ENCODE measurements around the gene MYOM1. TPM values are rescaled to one million over a fixed set of nuclear protein-coding genes. Genes with fewer than 3 reads are reported as not detected.
"Not testable (repeated sequence)": the region's sequence is repeated elsewhere in the genome, so short reads cannot be mapped to it uniquely, and the experiment has no call there.

MYOM1 gene
- polyA plus RNA-seq, 1 donor = 8.7 TPM

DNA sequence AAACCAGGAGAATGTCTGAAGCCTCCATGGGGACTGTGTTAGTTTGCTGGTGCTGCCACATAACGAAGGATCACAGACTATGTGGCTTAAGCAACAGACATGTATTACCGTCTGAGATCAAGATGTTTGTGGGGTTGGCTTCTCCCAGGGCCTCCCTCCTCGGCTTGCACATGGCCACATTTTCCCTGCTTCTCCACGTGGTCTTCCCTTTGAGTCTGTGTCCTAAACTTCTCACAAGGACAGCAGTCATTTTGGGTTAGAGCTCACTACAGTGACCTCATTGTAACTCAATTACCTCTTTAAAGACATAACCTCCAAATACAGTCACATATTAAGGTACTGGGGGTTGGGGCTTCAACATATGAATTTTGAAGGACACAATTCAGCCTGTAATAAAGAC, 162.2 kb downstream of the MYOM1 start:
- DNase-seq = no peak
- no peak overlapping the region for H3K27ac ChIP-seq (ENCODE audit: low read length)
- H3K9me3 ChIP-seq (ENCODE audit: control insufficient read depth, low read depth, low read length) = no peaks in the 10 kb centered on the region
- no peaks in the 10 kb centered on the region for H3K27me3 ChIP-seq (ENCODE audit: control insufficient read depth, insufficient read depth, low read length)
- peaks cover 3% of the 10 kb centered on the region for H3K4me1 ChIP-seq (ENCODE audit: control insufficient read depth, insufficient read depth, low read length)
- H3K36me3 ChIP-seq (ENCODE audit: control insufficient read depth, insufficient read depth, low read length) = no peaks in the 10 kb centered on the region
- WGBS (ENCODE audit: insufficient coverage, low lambda C conversion rate) = no CpG with 5 or more reads among the region's 4 CpGs
- H3K4me3 ChIP-seq (ENCODE audit: low read length) = no peak overlapping the region

DNA sequence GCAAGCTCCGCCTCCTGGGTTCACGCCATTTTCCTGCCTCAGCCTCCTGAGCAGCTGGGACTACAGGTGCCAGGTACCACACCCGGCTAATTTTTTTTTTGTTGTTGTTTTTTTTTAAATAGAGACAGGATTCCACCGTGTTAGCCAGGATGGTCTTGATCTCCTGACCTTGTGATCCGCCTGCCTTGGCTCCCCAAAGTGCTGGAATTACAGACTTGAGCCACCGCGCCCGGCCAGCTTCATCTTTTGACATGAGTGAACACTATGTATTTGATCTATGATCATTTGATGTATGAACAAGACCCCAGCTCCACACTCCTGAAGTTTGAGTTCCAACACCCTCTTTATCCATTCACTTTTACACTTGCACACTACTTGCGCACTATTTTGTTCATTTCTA, 163.5 kb downstream of the MYOM1 start:
- no peak overlapping the region for H3K27ac ChIP-seq (ENCODE audit: low read length)
- DNase-seq = no peak
- no peaks in the 10 kb centered on the region for H3K36me3 ChIP-seq (ENCODE audit: control insufficient read depth, insufficient read depth, low read length)
- 100% methylated on average over 1 of the region's 9 CpGs for WGBS (ENCODE audit: insufficient coverage, low lambda C conversion rate)
- H3K4me3 ChIP-seq (ENCODE audit: low read length) = no peak overlapping the region
- peaks cover 12% of the 10 kb centered on the region for H3K4me1 ChIP-seq (ENCODE audit: control insufficient read depth, insufficient read depth, low read length)
- H3K27me3 ChIP-seq (ENCODE audit: control insufficient read depth, insufficient read depth, low read length) = no peaks in the 10 kb centered on the region
- H3K9me3 ChIP-seq (ENCODE audit: control insufficient read depth, low read depth, low read length) = no peaks in the 10 kb centered on the region

DNA sequence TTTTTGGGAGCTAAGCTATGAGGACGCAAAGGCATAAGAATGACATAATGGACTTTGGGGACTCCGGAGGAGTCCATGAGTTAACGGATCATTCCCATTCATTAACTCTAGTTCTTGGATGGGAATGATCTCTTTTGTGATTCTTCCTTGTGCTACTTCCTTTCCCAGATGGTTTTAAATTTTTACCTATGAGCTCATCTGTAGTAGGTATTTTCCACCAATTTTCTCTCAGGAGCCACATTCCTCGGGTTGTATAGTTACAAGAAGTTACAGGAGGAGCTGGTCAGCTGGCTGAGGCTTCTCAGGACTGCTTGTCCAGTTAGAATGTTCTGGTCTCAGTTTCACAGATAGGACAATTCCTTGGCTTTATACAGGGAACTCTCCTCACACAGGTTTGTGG, 164.0 kb downstream of the MYOM1 start:
- Histone ChIP-seq H3K4me3 (ENCODE audit: low read length) (no peak overlapping the region), H3K9me3 (ENCODE audit: control insufficient read depth, low read depth, low read length) (no peaks in the 10 kb centered on the region), H3K36me3 (ENCODE audit: control insufficient read depth, insufficient read depth, low read length) (no peaks in the 10 kb centered on the region), H3K27me3 (ENCODE audit: control insufficient read depth, insufficient read depth, low read length) (no peaks in the 10 kb centered on the region), H3K4me1 (ENCODE audit: control insufficient read depth, insufficient read depth, low read length) (peaks cover 17% of the 10 kb centered on the region), H3K27ac (ENCODE audit: low read length) (no peak overlapping the region)
- no peak for DNase-seq
- 94% methylated on average over 3 of the region's 4 CpGs for WGBS (ENCODE audit: insufficient coverage, low lambda C conversion rate)

DNA sequence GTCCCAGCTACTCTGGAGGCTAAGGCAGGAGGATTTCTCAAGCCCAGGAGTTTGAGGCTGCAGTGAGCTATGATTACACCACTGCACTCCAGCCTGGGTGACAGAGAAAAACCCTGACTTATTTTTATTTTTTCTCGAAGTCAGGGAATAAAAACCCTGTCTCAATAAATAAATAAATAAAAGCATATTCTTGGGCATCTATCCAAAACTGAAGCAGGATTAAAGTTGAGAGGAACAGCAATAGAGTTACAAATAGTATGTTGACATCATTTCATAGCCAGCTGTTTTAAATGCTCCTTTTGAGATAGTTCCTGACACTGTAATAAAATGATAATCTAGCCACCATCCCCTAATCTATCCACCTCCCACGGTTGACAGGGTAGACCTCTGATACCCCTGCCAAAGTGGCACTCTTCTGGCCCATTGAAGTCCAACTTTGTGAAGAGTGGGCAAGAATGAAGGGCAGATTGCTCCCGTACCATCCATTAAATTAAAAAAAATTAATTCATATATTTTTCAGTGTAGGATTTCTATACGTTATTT, 164.5 kb downstream of the MYOM1 start:
- Histone ChIP-seq H3K9me3 (ENCODE audit: control insufficient read depth, low read depth, low read length) (no peaks in the 10 kb centered on the region), H3K27ac (ENCODE audit: low read length) (no peak overlapping the region), H3K4me3 (ENCODE audit: low read length) (no peak overlapping the region), H3K36me3 (ENCODE audit: control insufficient read depth, insufficient read depth, low read length) (no peaks in the 10 kb centered on the region), H3K4me1 (ENCODE audit: control insufficient read depth, insufficient read depth, low read length) (peaks cover 17% of the 10 kb centered on the region), H3K27me3 (ENCODE audit: control insufficient read depth, insufficient read depth, low read length) (no peaks in the 10 kb centered on the region)
- DNase-seq = no peak
- 100% methylated on average over 2 of the region's 4 CpGs for WGBS (ENCODE audit: insufficient coverage, low lambda C conversion rate)

DNA sequence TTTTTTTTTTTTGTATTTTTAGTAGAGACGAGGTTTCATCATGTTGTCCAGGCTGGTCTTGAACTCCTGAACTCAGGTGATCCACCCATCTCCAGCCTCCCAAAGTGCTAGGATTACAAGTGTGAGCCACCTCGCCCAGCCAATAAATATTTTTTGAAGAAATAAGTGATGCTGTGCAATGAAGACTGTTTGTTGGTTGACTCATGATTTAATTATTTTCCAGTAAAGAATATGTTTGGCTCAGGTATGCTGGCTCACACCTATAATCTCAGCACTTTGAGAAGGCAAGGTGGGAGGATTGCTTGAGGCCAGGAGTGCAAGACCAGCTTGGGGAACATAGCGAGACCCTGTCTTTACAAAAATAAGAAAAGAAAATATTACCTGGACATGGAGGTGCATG, 165.0 kb downstream of the MYOM1 start:
- no peaks in the 10 kb centered on the region for H3K36me3 ChIP-seq (ENCODE audit: control insufficient read depth, insufficient read depth, low read length)
- no peak overlapping the region for H3K4me3 ChIP-seq (ENCODE audit: low read length)
- no peak overlapping the region for H3K27ac ChIP-seq (ENCODE audit: low read length)
- no peaks in the 10 kb centered on the region for H3K27me3 ChIP-seq (ENCODE audit: control insufficient read depth, insufficient read depth, low read length)
- no peak for DNase-seq
- peaks cover 17% of the 10 kb centered on the region for H3K4me1 ChIP-seq (ENCODE audit: control insufficient read depth, insufficient read depth, low read length)
- no CpG with 5 or more reads among the region's 3 CpGs for WGBS (ENCODE audit: insufficient coverage, low lambda C conversion rate)
- H3K9me3 ChIP-seq (ENCODE audit: control insufficient read depth, low read depth, low read length) = no peaks in the 10 kb centered on the region

DNA sequence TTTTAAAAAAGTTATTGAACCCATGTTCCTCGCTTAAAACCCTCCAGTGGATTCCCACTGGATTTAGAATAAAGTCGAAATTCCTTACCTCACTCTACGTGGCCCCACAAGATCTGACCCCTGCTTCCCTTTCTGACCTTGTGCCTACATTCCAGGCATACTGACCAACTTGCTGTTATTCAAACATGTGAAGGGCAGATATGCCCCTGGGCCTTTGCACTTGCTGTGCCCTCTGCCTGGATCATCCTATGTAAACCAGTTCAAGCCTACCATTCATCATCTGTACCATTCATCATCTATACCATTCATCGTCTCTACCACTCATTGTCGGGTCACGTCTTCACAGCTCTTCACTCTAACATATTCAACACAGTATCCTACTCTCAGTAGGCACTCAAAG, 165.6 kb downstream of the MYOM1 start:
- Histone ChIP-seq H3K9me3 (ENCODE audit: control insufficient read depth, low read depth, low read length) (no peaks in the 10 kb centered on the region), H3K27me3 (ENCODE audit: control insufficient read depth, insufficient read depth, low read length) (no peaks in the 10 kb centered on the region), H3K4me3 (ENCODE audit: low read length) (no peak overlapping the region), H3K27ac (ENCODE audit: low read length) (no peak overlapping the region), H3K36me3 (ENCODE audit: control insufficient read depth, insufficient read depth, low read length) (no peaks in the 10 kb centered on the region), H3K4me1 (ENCODE audit: control insufficient read depth, insufficient read depth, low read length) (peaks cover 17% of the 10 kb centered on the region)
- 94% methylated on average over 3 of the region's 6 CpGs for WGBS (ENCODE audit: insufficient coverage, low lambda C conversion rate)
- no peak for DNase-seq

DNA sequence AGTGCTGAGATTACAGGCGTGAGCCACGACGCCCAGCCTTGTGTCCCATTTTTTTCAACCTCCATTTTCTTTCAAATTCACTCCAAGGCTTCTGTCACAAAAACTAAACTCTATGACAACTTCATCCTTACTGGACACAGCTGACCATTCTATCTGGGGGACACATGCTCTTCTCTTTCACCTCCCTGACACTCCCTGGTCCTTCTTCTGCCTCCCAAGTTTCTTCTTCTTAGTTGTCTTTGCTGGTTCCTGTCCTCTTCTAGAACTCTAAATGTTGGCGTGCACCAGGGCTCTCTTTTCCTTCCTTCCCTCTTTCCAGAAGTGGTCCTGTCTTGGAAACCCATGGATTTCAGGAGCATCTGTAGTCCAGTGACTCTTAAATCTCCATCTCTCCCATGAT, 166.7 kb downstream of the MYOM1 start:
- peak overlapping the region; percentile 96 for H3K27ac ChIP-seq (ENCODE audit: low read length)
- H3K36me3 ChIP-seq (ENCODE audit: control insufficient read depth, insufficient read depth, low read length) = no peaks in the 10 kb centered on the region
- no peak for DNase-seq
- H3K9me3 ChIP-seq (ENCODE audit: control insufficient read depth, low read depth, low read length) = no peaks in the 10 kb centered on the region
- 100% methylated on average over 1 of the region's 4 CpGs for WGBS (ENCODE audit: insufficient coverage, low lambda C conversion rate)
- H3K27me3 ChIP-seq (ENCODE audit: control insufficient read depth, insufficient read depth, low read length) = no peaks in the 10 kb centered on the region
- no peak overlapping the region for H3K4me3 ChIP-seq (ENCODE audit: low read length)
- peaks cover 17% of the 10 kb centered on the region for H3K4me1 ChIP-seq (ENCODE audit: control insufficient read depth, insufficient read depth, low read length)

DNA sequence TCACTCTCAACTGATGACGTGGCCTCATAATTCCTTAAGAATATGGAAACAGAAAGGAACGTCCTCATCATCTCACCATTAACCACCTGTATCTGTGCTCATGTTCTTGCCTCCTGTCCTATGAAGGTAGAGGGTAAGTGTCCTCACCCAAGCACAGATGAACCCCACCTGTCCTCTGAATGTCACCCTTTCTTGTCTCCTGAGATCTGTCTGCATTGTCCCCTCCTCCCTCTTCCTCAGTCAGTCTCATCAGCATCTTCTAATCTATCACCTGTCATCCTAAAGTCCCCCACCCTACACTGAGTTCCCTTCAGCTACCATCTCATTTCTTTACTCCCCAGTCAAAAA, 167.4 kb downstream of the MYOM1 start:
- Histone ChIP-seq H3K27ac (ENCODE audit: low read length) (peak overlapping the region; percentile 96), H3K9me3 (ENCODE audit: control insufficient read depth, low read depth, low read length) (no peaks in the 10 kb centered on the region), H3K36me3 (ENCODE audit: control insufficient read depth, insufficient read depth, low read length) (no peaks in the 10 kb centered on the region), H3K4me3 (ENCODE audit: low read length) (no peak overlapping the region), H3K4me1 (ENCODE audit: control insufficient read depth, insufficient read depth, low read length) (peaks cover 17% of the 10 kb centered on the region), H3K27me3 (ENCODE audit: control insufficient read depth, insufficient read depth, low read length) (no peaks in the 10 kb centered on the region)
- DNase-seq = no peak
- 10% methylated on average over 2 of the region's 2 CpGs for WGBS (ENCODE audit: insufficient coverage, low lambda C conversion rate)

DNA sequence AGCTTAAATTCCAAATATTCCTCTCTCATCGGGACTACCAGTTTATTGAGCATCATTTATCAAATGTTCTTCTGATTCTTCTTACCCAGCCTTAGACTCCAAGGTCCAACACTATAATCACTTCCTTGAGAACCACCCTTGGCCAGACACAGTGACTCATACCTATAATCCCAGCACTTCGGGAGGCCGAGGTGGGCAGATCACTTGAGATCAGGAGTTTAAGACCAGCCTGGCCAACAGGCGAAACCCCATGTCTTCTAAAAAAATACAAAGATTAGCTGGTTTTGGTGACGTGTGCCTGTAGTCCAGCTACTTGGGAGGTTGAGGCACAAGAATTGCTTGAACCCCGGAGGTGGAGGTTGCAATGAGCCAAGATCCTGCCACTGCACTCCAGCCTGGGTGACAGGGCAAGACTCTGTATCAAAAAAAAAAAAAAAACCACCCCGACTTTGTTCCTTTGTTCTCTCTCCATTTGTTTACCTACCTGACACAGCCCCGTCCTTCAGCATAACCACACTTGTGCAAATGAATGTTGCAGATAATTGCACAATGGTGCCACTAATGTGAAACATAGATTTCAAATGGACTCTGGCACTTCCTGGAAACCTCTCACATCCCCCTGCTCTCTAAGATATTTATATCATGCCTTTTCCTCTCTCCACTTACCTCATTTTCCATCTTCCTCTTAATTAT, 167.9 kb downstream of the MYOM1 start:
- peak; percentile 93 to 97 for DNase-seq
- Histone ChIP-seq H3K27me3 (ENCODE audit: control insufficient read depth, insufficient read depth, low read length) (no peaks in the 10 kb centered on the region), H3K9me3 (ENCODE audit: control insufficient read depth, low read depth, low read length) (no peaks in the 10 kb centered on the region), H3K4me1 (ENCODE audit: control insufficient read depth, insufficient read depth, low read length) (peaks cover 17% of the 10 kb centered on the region), H3K4me3 (ENCODE audit: low read length) (no peak overlapping the region), H3K36me3 (ENCODE audit: control insufficient read depth, insufficient read depth, low read length) (no peaks in the 10 kb centered on the region), H3K27ac (ENCODE audit: low read length) (peak overlapping the region; percentile 96)
- WGBS (ENCODE audit: insufficient coverage, low lambda C conversion rate) = no CpG with 5 or more reads among the region's 8 CpGs

DNA sequence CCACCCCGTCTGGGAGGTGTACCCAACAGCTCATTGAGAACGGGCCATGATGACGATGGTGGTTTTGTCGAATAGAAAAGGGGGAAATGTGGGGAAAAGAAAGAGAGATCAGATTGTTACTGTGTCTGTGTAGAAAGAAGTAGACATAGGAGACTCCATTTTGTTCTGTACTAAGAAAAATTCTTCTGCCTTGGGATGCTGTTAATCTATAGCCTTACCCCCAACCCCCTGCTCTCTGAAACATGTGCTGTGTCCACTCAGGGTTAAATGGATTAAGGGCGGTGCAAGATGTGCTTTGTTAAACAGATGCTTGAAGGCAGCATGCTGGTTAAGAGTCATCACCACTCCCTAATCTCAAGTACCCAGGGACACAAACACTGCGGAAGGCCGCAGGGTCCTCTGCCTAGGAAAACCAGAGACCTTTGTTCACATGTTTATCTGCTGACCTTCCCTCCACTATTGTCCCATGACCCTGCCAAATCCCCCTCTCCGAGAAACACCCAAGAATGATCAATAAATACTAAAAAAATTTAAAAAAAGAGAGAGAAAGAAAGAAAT, 169.8 kb downstream of the MYOM1 start:
- Histone ChIP-seq H3K4me1 (ENCODE audit: control insufficient read depth, insufficient read depth, low read length) (peaks cover 33% of the 10 kb centered on the region), H3K27ac (ENCODE audit: low read length) (peak overlapping the region; percentile 96)
- H3K4me3 ChIP-seq (ENCODE audit: low read length); DNase-seq; H3K36me3 ChIP-seq (ENCODE audit: control insufficient read depth, insufficient read depth, low read length); H3K9me3 ChIP-seq (ENCODE audit: control insufficient read depth, low read depth, low read length); H3K27me3 ChIP-seq (ENCODE audit: control insufficient read depth, insufficient read depth, low read length): not testable (repeated sequence)
- no CpG with 5 or more reads among the region's 8 CpGs for WGBS (ENCODE audit: insufficient coverage, low lambda C conversion rate)

Data from large intestine (tissue), 3 donors.